Stimulated activated CD4-positive, alpha-beta T cell treated with anti-CD3 and anti-CD28 coated beads, TNF-alpha, amount 100 ng/mL, for 4 hours (primary cell): ENCODE results near the gene ADAMTS6.

ENCODE experiments used
- DNase-seq, 3 experiments: peaks; one replicate each; pipeline ENCODE4 v3.0.0-alpha.2; 2020; ENCODE audit warnings: low read depth in 3 of 3

The ADAMTS6 gene

DNA sequence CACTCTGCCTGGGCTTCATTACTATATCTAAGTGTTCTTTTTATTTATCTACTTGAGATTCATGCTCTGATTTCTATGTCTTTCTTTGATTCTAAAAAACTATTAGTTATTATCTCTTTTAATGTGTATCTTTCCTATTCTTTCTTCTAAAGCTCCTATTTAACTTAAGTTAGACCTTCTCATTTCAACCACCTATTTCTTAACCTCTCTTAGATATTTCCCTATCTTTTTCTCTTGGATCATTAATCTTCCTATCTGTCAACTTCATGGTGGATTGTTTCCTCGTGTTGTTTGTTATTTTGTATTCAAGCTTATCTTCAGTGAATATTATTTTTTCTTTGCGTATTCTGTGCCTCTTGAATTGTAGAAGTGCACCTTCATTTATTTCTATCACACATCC lies 202.1 kb downstream of the ADAMTS6 start:
- DNase-seq, result no peak

DNA sequence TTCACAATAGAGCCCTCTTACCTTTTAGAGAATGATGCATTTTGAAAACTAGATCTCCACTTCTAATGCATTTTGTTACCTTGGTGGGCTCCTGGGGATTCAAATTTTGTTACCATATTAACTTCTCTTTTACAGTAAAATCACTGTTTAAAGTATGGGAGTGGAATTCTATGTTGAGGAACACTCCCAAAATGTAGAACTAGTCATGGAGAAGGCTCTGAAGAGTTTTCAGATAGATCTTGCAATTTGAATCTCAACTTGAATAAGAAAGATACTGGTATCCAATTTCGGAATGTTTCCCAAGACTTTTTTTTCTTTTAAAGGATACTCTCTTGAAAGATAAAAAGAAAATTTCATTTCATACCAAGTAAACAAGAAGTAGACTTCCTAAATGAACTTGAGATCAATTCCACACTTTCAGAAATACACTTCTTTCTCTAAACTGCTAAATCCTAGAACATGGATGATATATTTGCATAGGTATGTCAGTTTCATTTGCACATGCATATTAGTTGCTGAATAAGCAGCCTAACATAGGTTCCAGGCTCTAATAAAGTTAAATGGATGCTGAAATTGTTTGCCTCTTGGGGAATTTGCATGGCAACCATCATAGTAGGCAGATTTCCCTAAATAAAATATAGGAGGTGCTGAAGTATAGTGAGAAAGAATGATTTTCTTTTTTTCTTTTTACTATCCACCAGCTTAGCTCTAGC lies 205.4 kb downstream of the ADAMTS6 start:
- DNase-seq, result no peak

DNA sequence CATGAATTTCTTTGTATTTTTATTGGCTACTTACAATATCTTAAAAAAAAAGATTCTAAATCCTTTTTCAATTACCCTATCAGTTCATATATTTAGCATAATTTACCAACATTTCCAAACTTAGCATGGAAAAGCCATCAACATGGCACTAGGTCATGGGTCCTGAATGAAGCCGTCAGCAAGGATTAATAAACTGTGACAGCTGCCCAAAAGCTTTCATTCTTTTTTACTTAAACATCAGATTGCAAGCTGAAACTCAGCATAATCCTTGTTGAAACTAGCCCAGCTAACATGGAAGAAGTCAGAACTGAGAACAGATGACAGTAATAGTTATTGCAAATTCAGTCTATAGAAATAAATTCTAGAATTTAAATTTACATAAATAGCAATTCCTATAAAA lies 209.8 kb downstream of the ADAMTS6 start:
- no peak for DNase-seq

DNA sequence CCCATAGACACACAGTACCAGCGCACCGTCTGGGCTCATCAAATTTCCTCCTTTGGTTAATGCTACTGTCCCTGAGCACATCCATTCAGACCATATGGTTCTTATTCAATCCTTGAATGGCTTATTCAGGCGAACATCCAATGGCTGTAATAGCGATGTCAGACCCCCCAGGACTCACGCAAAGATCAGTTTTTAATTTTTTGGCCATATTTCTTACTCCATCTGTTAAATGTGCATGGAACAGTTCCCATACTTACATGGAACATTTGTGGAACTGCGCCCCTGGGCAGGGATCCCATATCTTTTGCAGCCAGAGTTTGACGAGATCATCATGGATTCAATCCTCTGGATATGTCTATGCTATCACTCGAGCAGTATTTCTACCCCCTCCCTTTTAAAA lies 213.2 kb downstream of the ADAMTS6 start:
- no peak for DNase-seq

DNA sequence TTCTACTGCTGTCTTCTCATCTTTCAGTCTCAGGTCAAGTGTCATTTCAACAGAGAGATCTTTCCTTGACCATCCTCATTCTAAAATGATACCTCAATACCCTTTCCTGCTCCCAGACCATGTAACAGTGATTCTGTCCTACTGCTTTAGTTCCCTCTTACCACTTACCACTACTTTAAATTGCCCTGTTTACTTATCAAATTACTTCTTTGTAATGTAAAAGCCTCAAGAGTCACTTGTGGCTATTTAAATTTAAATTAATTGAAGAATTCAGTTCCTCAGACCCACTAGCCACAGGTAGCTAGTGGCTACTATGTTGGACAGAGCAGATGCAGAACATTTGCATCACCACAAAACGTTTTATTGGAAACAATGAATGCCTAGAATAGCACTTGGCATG lies 217.3 kb downstream of the ADAMTS6 start:
- DNase-seq, result no peak

DNA sequence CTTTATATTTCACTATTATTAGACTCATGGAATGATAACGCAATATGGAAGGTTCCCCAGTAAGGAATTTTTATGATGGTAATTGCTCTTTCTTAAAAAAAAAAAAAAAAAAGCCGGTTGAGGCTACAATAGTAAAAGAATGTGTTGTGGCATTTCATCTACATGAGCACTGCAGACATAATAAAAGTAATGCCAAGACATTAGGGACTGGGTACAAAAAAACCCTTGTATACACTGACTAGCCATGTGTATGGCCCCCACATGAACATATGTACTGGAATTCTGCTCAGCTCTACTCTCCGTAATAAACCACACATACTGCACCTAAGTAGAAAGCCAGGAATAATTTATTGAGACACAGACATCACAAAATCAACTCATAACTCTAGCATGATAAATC lies 218.4 kb downstream of the ADAMTS6 start:
- DNase-seq, result no peak

DNA sequence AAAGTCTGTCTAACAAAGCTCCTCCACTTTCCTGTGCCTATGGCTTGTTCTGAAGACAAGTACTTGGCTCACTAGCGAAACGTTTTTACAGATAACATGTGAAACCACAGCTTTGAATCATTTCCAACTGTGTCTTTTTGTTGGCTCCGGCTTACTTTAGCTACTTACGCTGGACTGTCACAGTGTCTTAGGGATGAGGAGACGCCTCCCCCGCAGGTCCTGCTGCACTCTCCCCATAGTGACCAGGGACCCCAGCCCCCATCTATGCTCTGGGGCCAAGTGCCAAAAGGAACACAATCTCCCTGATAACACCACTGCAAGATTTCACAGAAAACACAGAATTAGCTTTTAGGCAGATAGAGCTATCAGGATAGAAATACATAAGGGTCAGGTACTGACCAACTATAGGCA lies 219.1 kb downstream of the ADAMTS6 start:
- DNase-seq, result no peak

DNA sequence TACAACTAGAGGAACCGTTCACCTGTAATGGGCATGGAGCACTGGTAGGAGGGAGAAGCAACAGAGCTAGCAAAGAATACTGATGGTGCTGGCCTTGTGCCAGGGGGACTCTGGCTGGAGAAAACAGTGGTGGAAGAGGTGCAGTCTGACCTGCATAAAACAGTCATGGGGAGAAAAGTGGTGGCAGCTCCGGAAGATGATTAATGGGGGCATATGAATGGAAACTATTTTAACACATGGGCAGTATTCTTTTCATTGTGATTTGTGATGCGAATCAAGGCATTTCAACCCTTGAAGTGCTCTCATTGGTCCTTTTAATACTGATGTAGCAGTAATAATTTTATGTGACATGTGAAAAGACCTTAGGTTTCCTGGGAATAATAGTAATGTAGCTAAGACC lies 219.6 kb downstream of the ADAMTS6 start:
- no peak for DNase-seq

DNA sequence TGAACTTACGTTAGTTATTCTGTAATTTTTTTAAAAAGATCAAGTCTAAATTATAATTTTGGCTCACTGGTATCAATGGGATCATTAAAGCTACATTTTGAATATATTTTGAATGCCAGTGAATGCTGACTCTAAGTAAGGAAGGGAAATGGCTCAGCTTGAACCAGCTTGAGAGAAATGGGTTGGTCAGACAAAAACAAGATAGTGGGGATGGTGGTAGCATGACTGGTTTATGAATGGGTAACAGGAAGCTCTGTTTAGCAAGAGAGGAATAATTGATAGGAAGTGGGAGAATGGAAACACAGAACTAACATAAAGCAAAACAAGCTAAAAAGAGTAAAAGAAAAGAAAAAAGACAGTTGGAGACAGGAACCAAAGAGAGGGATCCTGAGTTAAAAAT lies 220.2 kb downstream of the ADAMTS6 start:
- DNase-seq, result no peak

DNA sequence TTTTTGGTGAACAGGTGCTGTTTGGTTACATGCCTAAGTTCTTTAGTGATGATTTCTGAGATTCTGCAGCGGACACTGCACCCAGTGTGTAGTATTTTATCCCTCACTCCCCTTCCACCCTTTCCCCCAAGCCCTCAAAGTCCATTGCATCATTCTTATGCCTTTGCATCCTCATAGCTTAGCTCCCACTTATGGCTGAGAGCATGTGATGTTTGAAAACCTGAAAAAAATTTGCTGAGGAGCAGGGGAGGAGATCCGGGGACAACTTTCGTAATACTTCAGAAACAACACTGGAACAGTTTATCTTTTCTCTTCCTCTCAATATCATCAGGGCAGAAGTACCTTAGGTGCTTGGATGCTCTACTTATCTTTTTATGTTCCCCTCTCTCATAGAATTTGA lies 226.4 kb downstream of the ADAMTS6 start:
- DNase-seq, result no peak

DNA sequence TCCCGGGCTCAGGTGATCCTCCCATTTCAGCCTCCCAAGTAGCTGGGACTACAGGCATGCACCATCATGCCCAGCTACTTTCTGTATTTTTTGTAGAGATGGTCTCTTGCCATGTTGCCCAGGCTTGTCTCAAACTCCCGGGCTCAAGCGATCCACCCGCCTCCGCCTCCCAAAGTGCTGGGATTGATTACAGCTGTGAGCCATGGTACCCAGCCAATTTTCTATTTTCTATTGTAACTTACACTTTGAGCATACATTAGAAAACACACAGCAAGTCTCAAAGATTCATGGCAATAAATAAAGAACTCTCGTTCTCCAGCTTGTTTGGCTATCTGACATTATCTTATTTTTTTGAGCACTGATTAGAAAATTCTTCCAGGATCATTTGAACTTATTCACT lies 228.7 kb downstream of the ADAMTS6 start:
- no peak for DNase-seq

DNA sequence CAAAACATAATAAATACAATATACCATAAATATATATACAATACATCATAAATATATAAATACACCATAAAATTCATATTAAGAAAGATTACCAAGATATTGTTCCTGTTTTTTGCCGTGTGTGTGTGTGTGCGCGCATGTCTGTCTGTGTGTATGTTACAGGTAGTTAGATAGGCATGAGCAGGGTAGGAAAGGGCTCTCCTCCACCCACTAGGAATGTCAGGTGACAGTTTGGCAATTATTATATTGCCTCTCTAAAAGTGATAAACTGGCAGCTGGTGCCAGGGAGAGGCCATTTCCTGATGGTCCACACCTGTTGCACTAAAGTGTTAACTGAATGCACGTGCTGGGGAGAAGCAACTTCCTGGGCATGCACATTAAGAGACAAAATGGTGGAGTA lies 232.8 kb downstream of the ADAMTS6 start:
- no peak for DNase-seq

DNA sequence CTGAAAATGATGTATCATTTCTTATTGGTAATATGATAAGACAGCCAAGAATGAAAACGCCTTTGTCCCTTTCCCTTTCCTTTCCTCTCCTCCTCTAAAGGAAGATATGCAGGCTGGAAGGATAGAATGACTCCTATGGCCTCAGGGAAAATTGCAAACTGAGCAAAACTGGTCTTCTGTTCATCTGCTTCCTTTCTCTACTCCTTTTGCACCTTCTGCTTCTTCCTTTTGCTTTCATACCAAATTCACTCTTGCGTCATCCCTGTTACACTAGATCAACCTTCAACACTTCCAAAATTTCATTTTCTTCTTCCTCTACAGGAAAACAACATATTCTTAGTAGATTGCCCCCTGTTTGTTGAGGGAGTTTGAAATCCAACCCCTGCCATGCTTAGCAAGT lies 234.1 kb downstream of the ADAMTS6 start:
- no peak for DNase-seq

DNA sequence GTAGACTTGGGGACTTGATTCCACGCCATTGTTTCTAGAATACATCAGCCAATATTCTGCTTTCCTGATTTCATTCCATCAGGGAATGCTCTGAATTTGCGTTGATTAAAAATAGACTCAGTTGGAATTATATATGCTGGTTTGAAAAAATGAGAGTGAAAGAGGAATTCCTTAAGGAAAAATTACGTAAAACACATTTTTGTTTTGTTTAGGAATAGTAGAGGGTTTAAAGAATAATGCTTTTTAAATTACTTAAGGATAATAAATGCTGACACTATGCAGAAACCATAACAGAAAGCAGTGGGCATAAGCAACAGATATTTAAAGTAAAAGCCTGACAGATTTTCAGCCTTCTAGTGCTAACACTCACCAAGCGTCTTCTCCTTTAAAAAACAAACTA lies 235.0 kb downstream of the ADAMTS6 start:
- DNase-seq, result no peak

DNA sequence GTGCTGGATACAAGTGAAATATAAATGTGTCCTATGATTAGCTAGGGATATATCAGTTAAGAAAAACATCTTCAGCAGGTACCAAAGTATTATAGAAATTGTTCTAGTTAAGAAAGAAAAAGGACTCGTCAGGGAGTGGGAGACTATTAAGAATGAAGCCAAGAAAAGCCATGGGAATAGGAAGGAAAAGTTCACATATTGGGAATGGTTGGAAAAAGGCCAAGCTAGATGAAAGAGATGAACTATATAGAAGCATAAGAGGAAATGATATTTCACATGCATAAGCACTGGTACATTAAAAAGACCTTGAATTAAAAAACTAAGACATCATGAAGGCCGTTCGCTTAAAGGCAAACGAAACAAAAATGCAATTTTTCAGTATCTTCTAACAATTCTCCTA lies 237.7 kb downstream of the ADAMTS6 start:
- no peak for DNase-seq

DNA sequence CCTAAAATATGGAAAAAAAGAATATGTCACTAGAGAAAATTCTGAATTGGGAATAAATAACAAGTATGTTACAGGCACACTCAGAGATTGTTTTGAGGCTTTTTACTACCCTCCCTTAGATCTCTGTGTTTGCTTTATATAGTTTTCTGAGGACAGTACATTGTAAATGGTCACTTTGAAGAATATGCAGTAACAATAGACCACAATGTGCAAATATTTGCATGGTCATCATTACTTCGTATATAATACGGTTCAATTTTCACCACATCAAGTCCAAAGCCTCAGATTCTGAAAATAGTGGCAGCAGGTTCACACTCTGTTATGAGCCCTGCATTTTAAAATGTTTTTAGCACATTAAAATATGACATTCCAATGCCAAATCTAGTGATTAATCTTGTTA lies 238.6 kb downstream of the ADAMTS6 start:
- DNase-seq, result no peak

DNA sequence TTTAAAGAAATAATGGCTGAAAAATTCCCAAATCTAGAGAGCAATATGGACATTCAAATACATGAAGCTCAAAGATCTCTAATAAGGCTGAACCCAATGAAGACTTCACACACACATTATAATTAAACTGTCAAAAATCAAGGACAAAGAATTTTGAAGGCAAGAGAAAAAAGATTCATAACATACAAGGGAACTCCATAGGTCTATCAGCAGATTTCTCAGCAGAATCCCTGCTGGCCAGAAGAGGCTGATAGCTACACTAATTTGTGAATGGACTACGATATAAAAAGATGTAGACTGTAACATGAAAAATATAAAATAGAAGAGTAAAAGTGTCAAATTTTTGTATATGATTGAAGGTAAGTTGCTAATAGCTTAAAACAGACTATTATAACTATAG lies 251.9 kb downstream of the ADAMTS6 start:
- no peak for DNase-seq

DNA sequence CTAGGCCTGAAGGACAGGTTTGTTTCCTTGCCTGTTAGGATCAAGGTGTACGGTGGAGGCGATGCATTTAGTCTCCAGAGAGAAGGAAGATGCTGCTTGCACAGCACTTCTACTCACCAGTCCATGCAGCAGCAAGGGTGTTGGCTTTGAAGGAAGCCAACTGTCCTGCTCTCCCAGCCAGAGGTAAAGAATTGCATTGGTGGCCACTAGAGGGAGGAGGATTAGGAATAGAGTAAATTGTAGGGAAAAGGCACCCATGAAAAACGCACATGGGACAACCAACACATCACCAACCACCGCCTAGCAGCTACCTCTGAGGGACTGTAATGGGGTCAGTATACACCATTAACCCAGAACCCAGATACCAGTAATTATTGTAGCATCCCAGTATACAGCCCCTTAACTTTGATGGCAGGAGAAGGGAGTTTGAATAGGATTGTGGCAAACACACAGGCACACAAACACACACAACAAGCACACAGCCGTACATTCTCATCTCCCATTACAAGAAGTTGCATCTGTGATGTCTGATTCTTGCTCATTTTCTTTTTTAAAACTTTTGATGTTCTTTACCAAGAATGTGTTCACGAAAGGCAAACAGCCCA lies 267.7 kb downstream of the ADAMTS6 start:
- DNase-seq, result no peak

DNA sequence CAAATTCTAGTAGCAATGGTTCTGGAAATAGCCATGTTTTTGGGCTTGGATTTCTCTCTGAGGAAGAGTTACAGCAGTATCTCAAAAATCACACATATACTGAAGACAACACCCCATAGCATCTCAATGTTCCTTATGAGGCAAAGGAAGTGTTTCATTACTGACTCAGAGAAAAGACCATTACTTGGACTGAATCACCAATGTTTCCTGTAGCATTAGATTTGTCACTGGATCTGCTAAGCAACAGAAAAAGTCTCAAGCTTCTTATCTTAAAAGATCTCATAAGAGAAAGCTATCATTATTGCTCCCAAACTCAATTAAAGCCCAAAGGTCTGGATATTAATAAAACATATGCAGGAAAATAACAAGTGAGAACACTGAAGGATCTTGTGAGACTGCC lies 272.4 kb downstream of the ADAMTS6 start:
- DNase-seq, result no peak

DNA sequence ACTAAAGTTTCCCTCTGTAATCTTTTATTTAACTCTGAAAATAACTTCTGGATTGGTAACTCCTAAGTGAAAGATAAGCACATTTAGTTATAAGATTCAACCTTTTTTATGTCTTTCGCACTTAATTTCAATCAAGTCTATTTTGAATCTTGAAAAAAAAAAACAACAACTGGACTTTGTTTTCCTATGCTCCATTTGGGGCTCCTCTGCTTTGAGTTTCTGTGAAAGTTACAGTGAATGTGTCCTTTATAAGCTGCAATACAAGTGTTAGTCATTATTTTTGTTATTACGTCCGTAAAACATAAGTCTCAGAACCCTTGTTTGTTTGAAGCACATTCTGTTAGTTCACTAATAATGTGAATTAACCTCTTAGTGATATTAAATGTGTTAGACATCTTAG lies 276.8 kb downstream of the ADAMTS6 start:
- no peak for DNase-seq

DNA sequence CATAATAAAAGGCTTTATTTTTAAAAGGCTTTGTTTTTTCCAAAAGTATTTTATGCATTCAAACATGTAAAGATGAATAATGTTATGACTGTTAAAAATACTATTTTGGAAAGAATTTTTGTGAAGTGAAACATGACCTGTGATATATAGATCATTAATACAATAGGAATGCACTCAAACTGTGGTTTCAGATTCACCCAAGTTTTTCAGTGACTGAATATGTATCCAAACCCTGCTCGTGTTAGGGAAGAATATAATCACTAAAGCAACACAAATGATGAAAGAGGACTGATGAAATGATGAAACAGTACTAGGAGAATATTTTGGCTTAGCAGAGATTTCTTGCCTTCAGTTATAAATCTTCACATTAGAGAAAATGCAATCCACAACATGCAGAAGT lies 278.0 kb downstream of the ADAMTS6 start:
- DNase-seq, result no peak

DNA sequence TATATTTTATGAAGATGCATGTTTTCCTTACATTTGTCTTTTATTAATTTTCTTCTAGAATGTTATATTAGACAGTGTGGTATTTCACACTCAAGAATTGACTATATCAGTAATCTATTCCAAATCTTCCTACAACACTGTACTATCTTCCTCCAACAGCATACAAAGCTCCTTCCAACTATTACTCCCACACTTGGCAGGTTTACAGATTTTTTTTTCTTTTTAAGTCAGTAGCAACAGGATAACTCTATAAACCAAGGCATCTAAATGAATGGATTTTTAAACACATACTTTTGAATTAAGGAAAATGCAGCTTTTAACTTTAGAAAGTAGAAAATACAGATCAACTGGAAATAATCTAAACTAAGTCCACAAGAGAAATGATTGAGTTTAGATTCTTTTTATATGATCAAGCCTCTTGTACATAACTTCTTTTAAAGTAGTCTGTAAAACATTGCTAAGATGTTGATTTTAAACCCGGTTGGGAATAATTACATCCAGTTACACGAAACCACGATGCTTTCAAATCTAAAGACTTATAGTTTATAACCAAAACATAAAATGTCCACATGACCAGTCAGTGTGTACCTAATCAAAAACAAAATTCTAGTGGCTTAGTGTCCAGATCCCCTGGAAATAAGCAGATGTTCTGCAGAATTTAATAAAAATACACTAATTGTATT lies 281.6 kb downstream of the ADAMTS6 start:
- no peak for DNase-seq

DNA sequence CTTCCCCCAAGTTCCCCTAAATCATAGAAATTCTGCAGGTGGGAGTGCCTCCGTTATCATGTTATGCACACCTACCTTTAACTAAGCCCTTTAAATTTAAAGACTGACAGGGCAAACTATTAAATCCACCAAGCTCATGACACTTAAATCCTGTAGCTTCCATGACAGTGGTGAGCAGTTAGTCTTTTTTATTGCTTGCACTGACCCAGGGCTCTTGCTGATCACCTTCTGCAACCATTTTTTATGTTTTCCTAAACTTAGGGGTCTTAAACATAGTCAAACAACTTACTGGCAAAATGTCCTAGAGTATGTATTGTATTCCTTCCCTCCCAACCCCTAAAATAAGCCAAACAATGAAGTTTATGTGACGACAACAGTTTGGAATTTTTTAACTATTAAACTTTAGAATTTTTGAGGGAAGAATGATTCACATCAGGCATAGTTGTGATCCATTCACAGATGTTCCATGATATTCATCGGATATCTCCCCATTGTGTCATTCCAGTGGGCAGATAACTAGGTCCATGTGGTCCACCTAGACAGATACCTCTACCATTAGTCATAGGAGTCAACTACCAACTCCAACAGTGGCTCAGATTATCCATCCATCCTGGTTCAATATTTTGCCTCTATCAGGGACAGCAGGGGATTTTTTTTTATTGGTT lies 283.1 kb downstream of the ADAMTS6 start:
- no peak for DNase-seq
